GM12872 (cell line): Measurements from ENCODE around the gene CSNK1D.

Source experiments
- TF ChIP-seq, protein P1 (sequence below): IDR thresholded peaks from 3 replicates; pipeline ENCODE4 v1.5.1; 2011; ENCODE audit warnings: low read depth, mild to moderate bottlenecking, low read length, moderate library complexity; ENCODE audit not compliant: insufficient read depth

Gene CSNK1D

DNA sequence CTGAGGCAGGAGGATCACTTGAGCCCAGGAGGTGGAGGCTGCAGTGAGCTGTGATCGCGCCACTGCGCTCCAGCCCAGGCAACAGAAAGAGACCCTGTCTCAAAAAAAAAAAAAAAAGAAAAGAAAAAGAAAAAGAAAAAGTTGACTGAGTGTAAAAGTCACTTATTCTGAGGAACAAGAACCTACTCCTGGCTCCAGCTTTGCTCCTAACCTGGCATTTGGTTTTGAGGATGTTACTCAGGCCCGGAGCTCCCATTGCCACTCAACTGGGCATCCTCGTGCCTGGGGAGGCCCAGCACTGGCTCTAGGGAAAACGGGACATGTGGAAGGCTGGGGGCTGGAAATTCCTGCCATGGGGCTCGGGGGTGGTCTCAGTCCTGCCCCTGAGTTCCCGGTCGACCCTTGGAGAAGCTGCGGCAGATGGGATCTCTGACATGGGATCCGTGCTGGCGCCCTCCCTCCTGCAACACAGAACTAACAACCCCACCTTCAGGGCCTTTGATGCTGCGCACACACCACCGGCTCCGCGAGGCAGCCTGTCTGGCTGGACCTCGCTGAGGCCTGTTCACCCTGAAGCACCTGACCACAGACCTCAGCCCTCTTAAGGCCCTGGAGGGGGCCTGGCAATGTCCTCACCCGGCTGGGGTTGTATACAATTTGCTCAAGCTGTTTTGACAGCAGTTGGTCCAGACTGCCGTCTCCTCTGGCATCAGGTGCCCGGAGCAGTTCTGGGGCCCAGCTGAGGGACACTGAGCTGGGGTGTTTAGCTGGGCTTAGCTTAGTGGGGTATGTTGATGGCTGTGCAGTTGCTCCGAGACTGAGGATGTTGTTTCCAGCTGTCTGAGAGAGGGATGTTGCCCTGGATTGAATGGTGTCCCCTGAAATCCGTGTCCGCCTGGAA is 31.6 kb upstream of the CSNK1D start:
- TF ChIP-seq, protein P1, sequence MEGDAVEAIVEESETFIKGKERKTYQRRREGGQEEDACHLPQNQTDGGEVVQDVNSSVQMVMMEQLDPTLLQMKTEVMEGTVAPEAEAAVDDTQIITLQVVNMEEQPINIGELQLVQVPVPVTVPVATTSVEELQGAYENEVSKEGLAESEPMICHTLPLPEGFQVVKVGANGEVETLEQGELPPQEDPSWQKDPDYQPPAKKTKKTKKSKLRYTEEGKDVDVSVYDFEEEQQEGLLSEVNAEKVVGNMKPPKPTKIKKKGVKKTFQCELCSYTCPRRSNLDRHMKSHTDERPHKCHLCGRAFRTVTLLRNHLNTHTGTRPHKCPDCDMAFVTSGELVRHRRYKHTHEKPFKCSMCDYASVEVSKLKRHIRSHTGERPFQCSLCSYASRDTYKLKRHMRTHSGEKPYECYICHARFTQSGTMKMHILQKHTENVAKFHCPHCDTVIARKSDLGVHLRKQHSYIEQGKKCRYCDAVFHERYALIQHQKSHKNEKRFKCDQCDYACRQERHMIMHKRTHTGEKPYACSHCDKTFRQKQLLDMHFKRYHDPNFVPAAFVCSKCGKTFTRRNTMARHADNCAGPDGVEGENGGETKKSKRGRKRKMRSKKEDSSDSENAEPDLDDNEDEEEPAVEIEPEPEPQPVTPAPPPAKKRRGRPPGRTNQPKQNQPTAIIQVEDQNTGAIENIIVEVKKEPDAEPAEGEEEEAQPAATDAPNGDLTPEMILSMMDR = no peak

DNA sequence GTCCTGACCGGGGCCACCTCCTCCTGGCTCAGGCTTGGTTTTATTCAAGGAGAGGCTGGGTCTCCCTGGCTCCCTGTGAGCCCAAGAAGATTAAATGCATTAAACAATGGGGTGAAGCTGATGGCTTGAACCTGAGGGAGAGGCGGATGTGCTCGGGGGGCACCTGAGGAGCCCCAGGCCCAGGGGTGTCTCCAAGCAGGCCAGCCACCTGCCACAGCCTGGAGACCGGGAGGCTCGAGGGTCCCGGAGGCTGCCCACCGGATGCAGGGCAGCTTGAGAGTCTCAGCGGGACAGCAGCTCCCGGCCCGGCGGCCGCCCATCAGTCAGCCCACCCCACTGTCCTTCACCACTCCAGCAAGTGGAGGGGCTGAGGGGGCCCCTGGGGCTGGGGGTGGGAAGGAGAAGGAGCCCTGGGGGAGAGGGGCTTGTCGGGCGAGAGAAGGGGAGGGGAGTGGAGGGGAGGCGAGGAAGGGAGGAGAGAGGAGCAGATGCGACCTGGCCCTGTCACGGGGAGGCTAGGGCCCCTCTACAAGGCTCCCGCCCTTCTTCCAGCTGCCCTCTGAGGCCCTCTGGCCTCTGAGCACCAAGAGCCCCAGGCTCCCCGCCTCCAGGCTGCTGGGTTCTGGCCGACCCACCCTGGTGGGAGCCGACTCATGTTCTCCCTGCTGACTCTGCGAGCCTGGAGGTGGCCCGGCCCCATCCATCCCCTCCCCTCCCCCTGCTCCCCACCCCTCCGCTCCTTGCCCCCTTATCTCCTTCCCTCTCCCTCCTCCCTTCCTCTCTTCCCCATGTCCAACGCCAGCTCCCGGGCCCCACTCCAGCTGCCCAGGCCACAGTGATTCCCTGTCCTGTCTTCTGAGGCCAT is 30.7 kb upstream of the CSNK1D start:
- TF ChIP-seq, protein P1 = no peak

DNA sequence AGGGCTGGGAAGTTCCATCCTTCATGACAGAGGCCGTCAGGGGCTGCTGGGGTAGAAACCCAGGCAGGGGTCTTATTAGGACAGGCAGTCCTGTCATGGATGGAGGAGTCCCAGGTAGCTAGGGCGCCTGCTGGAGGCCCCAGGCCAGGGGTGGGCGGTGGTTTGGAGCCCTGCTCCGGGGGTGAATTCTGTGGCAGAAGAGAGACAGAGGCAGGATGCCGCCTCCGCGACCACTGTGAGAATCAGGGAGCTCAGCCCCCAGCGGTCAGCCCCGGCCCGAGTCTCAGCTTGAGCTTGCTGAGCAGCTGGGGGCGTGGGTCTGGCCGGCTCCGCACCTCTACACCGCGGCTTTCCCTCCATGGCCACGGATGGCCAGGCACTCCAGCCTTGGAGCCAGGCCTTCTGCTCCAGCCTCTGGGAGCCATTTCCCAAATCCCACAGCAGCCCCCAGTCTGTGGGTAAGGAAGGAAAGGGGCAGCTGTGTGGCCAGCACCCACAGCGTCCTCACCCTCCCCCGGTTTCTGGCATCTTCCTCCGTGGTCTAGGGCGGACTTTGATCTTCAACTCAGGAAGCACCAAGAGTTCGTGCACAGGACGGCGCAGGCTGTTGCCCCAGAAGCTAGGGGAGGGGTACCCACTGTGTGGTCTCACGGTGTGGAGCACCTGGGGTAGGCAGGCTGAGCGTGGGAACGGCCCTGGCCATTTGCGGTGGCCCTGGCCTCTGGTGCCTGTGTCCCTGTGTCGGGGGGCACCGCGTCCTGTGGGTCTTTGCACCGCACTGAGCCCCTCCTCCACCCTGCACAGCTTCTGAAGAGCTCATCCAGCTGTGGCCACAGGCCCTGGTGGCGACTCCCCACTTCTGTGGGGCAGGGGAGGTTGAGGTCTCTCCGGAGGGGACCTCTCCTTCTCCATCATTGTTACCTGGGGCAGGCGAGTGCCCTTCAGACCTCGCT is 29.8 kb upstream of the CSNK1D start:
- TF ChIP-seq, protein P1 = no peak

DNA sequence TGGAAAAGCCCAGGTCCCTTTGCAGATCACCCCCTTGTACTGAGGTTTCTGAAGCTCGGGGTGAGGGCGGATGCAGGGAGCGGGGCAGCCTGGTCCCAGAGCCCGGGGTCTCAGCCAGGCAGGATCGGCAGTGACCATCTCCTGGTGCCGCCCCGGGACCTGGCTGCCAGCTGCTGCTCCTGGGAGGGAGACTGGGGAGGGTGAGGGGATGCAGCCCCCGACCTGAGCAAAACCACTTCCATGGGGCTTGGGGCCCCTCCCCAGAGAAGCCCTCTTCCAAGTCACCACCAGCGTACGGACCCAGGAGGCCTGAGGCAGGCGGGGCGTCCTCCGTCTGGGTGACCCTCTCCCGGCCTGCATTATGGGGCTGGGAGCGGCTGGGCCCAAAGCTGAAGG is 29.1 kb upstream of the CSNK1D start:
- TF ChIP-seq, protein P1 = no peak

DNA sequence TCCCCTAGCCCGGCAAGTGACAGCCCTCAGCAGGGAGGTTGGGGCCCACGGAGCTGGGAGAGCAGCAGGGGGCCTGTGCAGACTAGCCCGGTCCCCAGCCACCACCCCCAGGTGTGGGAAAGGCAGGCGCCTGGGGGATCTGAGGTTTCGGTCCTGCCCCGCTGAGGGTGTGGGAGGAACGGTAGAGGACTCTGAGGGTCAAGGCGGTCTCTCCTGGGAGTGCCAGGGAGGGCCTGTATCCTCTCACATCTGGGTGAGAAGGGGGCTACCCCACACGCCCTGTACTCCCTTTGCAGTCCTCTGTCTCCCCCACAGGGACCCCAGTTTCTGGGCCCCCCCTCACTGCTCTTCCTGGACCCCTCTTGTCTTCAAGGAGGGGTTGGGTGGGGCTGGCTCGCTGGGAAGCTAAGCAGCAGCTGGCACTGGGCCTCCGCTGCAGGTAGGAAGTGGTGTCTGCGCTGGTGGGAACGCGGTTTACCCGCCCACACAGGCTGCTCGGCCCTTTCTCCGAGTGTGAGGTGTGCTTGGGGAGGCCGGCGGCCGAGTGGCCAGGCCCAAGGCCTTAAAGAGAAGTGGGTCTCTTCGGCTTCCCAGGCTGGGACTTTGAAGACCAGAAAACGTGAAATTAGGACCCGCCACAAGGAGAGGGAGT is 28.5 kb upstream of the CSNK1D start:
- TF ChIP-seq, protein P1 = no peak

DNA sequence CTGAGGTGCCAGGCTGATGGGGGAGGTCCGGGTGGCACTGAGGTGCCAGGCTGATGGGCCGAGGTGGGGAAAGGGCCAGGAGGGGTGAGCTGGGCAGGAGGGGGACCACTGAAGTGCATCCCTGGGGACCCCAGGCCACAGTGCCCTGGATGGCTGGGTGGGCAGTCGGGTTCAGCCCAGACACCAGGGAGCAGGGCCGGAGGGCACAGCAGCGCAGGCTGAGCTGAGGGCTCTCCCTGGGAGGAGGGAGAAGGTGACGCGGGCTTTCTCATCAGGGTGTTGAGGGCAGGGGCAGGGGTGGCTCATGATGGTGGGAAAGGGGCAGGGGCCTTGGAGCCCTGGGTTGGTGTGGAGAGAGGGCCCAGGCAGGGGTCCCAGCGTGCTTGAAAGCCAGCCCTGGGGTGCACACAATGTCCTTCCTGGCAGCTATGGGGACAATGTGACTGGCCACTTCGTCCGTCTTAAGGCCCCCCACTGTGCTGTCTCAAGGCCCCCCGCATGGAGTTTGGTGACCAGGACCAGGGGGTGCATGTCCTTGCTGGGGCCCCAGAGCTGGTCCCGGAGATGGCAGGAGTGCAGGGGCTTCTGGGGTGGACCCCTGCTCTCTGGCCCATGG is 27.9 kb upstream of the CSNK1D start:
- TF ChIP-seq, protein P1 = no peak
